ENCODE data around the gene COPS6.
"Not testable (repeated sequence)": the region's sequence is repeated elsewhere in the genome, so short reads cannot be mapped to it uniquely, and the experiment has no call there.

The COPS6 gene

GRCh38 chr7:100126931-100127865 is 38.4 kb downstream of the COPS6 start, which contains the start of gene MBLAC1:
Gene MBLAC1 (plus strand): TSS chr7:100126967. CDS start chr7:100127396, 429 bp downstream.
- peak; percentile 77 to 83 for DNase-seq (ENCODE audit: low read depth in 2 of 2)

GRCh38 chr7:100127866-100128636 is 39.3 kb downstream of the COPS6 start:
- no peak for DNase-seq (ENCODE audit: low read depth in 2 of 2)

DNA sequence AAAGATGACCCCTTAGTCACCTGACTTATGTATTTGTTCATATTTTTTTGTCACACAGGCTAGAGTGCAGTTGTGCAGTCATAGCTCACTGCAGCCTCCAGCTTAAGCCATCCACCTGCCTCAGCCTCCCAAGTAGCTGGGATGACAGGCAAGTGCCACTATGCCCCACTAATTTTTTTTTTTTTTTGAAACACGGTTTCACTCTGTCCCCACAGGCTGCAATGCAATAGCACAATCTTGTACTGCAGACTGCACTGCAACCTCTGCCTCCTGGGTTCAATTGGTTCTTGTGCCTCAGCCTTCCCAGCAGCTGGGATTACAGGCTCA is 39.8 kb downstream of the COPS6 start:
- DNase-seq (ENCODE audit: low read depth in 2 of 2) = no peak

GRCh38 chr7:100130220-100130607 is 41.4 kb downstream of the COPS6 start:
- not testable (repeated sequence) for DNase-seq (ENCODE audit: low read depth in 2 of 2)

DNA sequence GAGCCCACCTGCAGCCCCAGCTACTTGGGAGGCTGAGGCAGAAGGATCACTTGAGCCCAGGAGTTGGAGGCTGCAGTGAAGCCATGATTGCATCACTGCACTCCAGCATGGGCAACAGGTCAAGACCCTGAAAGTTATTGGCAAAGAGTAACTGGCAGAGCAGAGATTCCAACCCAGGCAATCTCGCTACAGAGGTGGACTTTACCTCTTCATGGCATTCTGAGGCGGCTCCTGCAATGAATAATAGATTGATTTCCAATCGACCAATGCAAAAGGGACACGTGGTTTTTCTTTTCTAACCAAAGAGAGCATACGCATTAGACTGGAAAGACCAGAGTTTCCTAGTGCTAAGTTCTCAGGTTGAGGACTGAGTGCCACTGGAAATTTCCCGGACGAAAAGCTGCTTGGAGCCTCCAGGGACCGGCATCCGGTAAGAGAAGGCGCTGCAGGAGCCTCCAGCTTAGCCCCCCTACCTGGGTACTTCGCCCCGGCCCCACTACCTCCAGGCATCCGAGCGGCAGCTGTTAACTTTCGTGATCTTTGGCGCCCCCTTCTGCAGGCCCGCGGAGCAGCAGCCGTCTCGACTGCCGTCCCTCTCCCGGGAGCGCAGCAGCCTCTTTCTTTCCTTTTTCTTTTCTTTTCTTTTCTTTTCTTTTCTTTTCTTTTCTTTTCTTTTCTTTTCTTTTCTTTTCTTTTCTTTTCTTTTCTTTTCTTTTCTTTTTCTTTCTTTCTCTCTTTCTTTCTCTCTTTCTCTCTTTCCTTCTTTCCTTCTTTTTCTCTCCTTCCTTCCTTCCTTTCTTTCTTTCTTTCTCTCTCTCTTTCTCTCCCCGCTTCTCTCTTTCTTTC is 42.1 kb downstream of the COPS6 start:
- DNase-seq (ENCODE audit: low read depth in 2 of 2) = peak; percentile 56 to 72

DNA sequence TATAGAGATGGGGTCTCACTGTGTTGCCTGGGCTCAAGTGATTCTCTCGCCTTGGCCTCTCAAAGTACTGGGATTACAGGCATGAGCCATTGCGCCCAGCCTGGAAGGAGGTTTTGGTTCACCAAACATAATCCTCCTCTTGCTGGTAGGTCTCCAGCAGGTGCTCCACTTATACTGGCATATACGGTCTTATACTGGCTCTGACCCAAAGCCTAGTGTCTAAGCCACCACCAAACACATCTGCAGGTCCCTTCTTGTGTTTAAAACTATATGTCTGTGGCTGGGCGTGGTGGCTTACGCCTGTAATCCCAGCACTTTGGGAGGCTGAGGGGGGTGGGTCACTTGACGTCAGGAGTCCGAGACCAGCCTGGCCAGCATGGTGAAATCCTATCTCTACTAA is 43.4 kb downstream of the COPS6 start:
- DNase-seq (ENCODE audit: low read depth in 2 of 2) = no peak

- peak in 1 of 2 donors; percentile 38 for DNase-seq (ENCODE audit: low read depth in 2 of 2)
These were observed 44.0 kb downstream of the COPS6 start for GRCh38 chr7:100132697-100133151.

GRCh38 chr7:100137851-100138760 is 49.3 kb downstream of the COPS6 start:
- no peak for DNase-seq (ENCODE audit: low read depth in 2 of 2)

DNA sequence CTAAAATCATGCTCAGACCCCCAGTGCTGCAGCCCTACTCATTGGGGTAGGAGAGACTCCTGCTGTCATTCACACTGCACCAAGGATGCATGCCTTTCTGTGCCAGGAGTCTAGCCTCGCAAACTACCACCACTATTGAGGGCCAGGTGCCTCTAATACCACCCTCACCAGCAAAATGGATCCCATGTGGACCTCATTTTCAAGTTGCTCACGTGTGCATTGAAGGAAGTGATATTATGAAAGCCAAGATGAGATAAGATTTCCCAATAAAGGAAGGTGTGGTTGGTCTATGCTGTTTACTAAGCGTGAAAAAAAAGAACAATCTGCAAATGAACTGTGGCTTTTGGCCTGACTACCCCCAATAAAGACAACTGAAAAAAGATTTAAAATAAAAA is 52.8 kb downstream of the COPS6 start:
- no peak for DNase-seq (ENCODE audit: low read depth in 2 of 2)

Measured in stimulated activated CD4-positive, alpha-beta T cell treated with anti-CD3 and anti-CD28 coated beads, Interleukin-1b, Interleukin-23, amount 100 ng/mL, for 1 hour (primary cell).